Hepatocyte (in vitro differentiated cells): ENCODE measurements around the gene CELA2B.

Experiments
- EZH2 ChIP-seq: fragments of 200-600 bp; sonication (generic); IDR thresholded peaks from 2 replicates; pipeline ENCODE4 v1.6.1; 2016; ENCODE audit warnings: antibody characterized with exemption, mild to moderate bottlenecking, borderline replicate concordance
- EZH2phosphoT487 ChIP-seq: fragments of 200-600 bp; sonication (generic); IDR thresholded peaks from one replicate; pipeline ENCODE4 v1.6.1; 2018; ENCODE audit warnings: antibody characterized with exemption, mild to moderate bottlenecking, low read depth, moderate library complexity; ENCODE audit not compliant: unreplicated experiment, severe bottlenecking
- TF ChIP-seq, protein P1 (sequence below): fragments of 200-600 bp; sonication (generic); IDR thresholded peaks from 2 replicates; pipeline ENCODE4 v1.5.1; 2016; ENCODE audit warnings: antibody characterized with exemption, mild to moderate bottlenecking; ENCODE audit not compliant: poor library complexity

DNA sequence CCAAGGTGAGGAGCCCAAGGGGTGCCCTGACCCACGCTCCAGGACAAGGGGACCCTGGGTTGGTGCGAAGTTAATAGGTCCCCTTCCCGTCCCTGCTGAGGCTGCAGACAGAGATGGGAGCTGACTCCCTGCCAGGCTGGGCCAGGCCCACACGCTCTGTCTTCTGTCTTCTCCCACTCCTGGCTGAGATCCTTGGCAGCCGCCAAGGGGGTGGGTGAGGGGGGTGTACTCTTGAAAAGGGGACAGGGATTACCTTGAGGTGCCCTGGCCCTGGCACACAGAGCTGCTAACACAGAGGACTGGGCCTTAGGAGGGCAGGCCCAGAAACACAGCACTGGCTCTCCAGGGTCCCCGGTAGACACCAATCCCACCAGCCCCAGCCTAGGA, 48.6 kb upstream of the CELA2B start:
- TF ChIP-seq, protein P1, sequence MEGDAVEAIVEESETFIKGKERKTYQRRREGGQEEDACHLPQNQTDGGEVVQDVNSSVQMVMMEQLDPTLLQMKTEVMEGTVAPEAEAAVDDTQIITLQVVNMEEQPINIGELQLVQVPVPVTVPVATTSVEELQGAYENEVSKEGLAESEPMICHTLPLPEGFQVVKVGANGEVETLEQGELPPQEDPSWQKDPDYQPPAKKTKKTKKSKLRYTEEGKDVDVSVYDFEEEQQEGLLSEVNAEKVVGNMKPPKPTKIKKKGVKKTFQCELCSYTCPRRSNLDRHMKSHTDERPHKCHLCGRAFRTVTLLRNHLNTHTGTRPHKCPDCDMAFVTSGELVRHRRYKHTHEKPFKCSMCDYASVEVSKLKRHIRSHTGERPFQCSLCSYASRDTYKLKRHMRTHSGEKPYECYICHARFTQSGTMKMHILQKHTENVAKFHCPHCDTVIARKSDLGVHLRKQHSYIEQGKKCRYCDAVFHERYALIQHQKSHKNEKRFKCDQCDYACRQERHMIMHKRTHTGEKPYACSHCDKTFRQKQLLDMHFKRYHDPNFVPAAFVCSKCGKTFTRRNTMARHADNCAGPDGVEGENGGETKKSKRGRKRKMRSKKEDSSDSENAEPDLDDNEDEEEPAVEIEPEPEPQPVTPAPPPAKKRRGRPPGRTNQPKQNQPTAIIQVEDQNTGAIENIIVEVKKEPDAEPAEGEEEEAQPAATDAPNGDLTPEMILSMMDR: no peak
- TF ChIP-seq EZH2 (no peak), EZH2phosphoT487 (no peak)
